GM12864 (cell line): ENCODE measurements around the gene STK32C.

Source experiments
- DNase-seq: peaks from one replicate; pipeline ENCODE4 v3.0.0-alpha.2; 2011; ENCODE audit warnings: low read depth
- H3K4me3 ChIP-seq: 2 replicates; pipeline ENCODE4 v1.5.1; 2011; ENCODE audit warnings: mild to moderate bottlenecking, low read depth, low read length, control low read depth
- CTCF ChIP-seq: IDR thresholded peaks from 2 replicates; pipeline ENCODE4 v1.5.1; 2011; ENCODE audit warnings: low read depth, mild to moderate bottlenecking, moderate library complexity, low read length, control low read depth, inconsistent platforms; ENCODE audit errors: missing control alignments

Gene STK32C

GRCh38 chr10:132231656-132232022 is 76.1 kb downstream of the STK32C start:
- H3K4me3 ChIP-seq = no peak overlapping the region
- no peak for DNase-seq
- TF ChIP-seq CTCF = no peak

- no peak overlapping the region for H3K4me3 ChIP-seq
- DNase-seq = no peak
- no peak for TF ChIP-seq CTCF
These were observed 77.1 kb downstream of the STK32C start for GRCh38 chr10:132230557-132231210.

GRCh38 chr10:132229834-132230556 is 77.8 kb downstream of the STK32C start:
- DNase-seq = peak; percentile 33
- no peak for TF ChIP-seq CTCF
- H3K4me3 ChIP-seq = peak overlapping the region; percentile 18; the same call in 1 of the 2 replicates

- no peak for TF ChIP-seq CTCF
- no peak for DNase-seq
- H3K4me3 ChIP-seq = no peak overlapping the region
These were observed 78.7 kb downstream of the STK32C start for GRCh38 chr10:132229096-132229495.

- no peak for TF ChIP-seq CTCF
- H3K4me3 ChIP-seq = no peak overlapping the region
- no peak for DNase-seq
These were observed 79.1 kb downstream of the STK32C start for GRCh38 chr10:132228616-132229015.

GRCh38 chr10:132227851-132228390 is 79.8 kb downstream of the STK32C start:
- no peak for TF ChIP-seq CTCF
- H3K4me3 ChIP-seq = no peak overlapping the region
- no peak for DNase-seq
